SHP77 (cell line): ENCODE results near the gene ANKRD55.
"Not testable (repeated sequence)": the region's sequence is repeated elsewhere in the genome, so short reads cannot be mapped to it uniquely, and the experiment has no call there.

Experiments
- DNase-seq, 2 experiments: peaks; one replicate each; lab custom pipeline; 2025; lab: John Stamatoyannopoulos, UW

Gene ANKRD55

DNA sequence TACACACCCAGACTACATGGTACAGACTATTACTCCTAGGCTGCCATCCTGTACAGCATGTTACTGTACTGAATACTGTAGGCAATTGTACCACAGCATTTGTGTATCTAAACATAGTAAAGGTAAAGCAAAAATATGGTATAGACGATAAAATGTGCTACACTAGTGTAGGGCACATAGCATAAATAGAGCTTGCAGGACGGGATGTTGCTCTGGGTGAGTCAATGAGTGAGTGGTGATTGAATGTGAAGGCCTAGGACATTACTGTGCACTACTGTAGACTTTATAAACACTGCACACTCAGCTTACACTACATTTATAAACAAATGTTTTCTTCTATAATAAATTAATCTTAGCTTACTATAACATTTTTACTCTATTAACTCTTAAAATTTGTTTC lies 25.6 kb downstream of the ANKRD55 start:
- DNase-seq = no peak

DNA sequence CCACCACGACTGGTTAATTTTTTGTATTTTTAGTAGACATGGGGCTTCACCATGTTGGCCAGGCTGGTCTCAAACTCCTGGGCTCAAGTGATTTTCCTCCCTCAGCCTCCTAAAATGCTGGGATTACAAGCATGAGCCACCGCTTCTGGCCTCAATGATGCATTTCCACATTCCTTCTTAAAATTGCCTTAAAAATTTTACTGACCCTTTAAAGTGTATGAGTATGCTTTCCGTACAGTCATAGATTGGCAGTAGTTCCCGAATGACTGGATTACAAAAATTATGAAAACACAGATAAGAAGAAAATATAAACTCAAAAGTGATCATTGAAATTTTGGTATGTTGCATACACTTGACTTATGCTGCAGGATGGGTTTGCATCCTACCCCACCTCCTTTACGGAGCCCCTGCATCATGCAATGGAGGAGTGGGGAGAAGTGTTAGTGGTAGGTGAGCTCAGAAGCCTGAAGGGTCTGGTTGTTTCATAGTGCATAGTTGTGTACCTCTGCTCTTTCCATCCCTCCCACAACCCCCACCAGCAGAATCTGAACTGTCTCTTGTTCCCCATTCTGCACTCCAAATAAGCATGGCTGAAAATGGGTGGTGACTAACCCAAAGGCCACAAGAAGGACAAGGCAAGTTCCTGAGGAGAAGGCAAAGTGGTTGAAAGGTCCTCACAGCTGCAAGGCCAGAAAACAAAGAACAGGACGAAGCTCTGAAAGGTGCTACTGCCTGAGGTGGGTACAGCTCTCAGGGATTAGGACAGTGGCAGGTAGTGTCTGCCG lies 26.8 kb downstream of the ANKRD55 start:
- no peak for DNase-seq

DNA sequence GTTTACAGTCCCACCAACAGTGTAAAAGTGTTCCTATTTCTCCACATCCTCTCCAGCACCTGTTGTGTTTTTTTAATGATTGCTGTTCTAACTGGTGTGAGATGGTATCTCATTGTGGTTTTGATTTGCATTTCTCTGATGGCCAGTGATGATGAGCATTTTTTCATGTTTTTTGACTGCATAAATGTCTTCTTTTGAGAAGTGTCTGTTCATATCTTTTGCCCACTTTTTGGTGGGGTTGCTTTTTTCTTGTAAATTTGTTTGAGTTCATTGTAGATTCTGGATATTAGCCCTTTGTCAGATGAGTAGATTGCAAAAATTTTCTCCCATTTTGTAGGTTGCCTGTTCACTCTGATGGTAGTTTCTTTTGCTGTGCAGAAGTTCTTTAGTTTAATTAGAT lies 29.2 kb downstream of the ANKRD55 start:
- not testable (repeated sequence) for DNase-seq

DNA sequence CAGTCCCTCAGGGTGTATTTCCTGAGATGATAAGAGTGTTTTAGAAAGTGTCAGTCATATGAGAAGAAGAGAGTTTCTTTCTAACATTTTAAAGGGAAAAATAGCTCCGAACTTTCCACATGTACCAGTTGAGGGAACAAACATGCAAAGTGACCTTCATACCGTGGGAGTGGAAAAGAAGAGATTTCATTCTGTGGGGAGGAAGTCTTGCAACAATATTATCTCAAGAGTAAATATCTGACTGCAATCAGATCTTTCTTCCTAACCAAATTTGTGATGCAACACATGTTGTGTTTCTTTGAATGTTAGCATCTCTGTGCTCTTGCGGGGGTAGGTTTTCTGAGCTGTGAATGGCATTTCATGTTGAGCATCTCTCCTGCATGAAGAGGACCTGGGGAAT lies 30.6 kb downstream of the ANKRD55 start:
- no peak for DNase-seq

DNA sequence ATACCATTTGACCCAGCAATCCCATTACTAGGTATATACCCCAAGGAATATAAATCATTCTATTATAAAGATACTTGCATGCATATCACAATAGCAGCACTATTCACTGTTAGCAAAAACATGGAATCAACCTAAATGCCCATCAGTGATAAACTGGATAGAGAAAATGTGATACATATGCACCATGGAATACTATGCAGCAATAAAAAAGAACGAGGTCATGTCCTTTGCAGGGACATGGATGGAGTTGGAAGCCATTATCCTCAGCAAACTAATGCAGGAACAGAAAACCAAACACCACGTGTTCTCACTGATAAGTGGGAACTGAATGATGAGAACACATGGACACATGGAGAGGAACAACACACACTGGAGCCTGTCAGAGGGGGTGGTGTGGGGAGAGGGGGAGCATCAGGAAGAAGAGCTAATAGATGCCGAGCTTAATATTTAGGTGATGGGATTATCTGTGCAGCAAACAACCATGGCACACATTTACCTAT lies 31.3 kb downstream of the ANKRD55 start:
- DNase-seq = not testable (repeated sequence)

DNA sequence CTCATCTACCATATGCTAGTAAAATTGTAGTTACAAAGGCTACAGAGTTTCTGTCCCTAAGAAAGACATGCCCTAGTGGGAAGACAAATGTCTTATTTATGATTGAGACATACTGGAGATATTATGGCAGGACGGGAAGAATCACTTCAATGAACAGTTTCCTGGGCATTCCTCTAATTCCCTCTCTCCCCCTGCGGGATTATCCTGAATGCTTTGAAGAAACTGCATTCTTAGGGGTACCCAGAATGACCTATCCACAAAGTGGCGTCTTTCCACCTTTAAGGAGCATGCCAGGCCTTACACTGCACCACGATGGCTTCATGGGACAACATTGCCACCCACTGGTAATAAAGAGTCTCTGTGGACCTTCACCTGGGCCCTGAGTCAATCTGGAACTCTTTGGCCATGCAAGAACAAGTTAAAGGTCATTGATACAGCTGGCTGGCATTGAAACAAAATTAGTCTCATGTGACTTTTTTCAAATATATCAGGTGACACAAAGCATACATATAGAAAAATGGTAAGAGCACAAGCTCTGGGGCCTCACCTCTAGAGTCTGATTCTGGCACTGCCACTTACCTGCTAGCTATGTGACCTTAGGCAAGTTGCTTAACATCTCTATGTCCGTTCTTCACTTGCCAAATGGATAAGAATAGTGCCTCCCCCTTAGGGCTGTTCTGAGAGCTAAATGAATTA lies 32.0 kb downstream of the ANKRD55 start:
- peak; percentile 16 to 59 for DNase-seq

DNA sequence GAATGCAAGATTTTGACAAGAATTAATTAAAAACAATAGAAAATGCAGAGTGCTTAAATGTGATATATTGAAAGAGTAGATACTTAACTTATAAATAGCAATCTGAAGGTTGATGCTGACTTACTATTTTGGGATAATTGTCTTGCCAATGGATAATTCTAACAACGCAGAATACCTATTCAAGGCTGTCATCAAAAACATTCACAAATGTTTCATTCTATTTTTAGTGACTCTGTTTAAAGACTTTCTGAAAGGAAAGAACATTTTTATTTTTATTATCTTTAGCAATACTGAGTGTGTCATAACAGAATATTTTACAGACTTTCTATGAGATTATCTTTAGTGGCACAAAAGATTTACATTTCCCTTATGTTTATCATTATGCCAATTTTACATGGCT lies 38.1 kb downstream of the ANKRD55 start:
- no peak for DNase-seq

DNA sequence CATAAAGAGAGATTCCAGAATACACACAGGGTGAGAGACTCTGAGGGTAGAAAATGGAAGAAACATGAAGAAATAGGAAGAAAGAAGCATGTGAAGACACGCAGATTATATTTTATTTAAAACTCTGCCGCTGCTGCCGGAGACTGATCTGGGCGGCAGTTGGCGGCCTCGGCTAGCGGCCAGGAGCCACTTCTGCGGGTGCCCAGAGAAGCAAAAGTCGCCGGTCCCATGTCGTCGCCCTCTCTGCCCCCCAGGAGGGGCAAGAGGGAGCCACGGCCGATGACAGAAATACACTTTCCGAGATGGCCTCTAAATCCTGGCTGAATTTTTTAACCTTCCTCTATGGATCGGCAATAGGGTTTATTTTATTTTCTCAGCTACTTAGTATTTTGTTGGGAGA lies 40.9 kb downstream of the ANKRD55 start:
- no peak for DNase-seq

DNA sequence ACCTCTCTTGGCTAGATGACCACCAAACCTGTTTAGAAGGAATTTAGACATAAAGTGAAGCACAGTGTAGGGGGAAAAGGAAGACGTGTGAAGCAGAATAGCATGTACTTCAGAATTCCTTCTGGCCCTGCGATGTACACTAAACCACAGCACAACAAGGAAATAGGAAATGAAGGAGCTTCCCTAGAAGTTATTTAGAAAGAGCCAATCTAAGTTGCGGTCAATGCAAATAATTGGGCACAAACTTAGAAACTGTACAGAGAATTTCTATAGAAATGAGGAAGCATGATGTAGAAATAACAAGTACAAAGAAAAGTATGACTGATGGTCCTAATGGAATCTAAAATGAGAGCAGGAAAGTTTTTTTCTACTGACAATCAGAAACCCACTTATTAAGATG lies 41.5 kb downstream of the ANKRD55 start:
- DNase-seq = no peak

DNA sequence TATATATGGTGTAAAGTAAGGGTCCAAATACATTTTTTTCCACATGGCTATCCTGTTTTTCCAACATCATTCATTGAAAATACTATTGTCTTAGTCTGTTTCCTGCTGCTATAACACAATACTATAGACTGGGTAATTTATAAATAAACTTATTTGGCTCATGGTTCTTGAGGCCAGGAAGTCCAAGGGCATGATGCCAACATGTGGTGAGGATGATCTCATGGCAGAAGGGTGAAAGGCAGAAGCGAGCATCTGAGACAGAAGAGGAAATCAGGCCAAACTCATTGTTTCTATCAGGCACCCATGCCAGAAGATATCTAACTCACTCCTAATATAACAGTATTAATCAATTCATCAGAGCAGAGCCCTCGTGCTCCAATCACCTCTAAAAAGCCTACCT lies 42.6 kb downstream of the ANKRD55 start:
- DNase-seq = no peak

DNA sequence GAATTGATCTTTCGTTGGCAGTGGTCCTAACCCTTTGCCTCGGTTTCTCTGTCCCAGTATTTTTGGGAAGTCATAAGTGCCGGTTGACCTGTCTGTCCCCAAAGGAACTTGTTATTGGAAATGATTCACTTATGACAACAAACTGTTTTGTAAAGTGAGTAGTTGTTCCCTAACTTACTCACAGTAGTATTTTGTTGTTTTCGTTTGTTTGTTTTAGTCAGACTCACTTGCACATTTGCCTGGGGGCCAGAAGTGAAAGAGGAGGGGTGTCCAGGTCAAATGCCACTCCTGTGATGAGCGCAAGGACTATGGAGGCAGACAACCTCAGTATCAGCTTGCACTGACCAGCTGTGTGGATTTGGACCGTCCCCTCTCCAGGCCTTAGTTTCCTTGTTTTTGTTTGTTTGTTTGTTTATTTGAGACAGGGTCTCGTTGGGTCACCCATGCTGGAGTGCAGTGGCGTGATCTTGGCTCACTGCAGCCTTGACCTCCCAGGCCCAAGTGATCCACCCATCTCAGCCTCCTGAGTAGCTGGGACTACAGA lies 47.3 kb downstream of the ANKRD55 start:
- DNase-seq = no peak

DNA sequence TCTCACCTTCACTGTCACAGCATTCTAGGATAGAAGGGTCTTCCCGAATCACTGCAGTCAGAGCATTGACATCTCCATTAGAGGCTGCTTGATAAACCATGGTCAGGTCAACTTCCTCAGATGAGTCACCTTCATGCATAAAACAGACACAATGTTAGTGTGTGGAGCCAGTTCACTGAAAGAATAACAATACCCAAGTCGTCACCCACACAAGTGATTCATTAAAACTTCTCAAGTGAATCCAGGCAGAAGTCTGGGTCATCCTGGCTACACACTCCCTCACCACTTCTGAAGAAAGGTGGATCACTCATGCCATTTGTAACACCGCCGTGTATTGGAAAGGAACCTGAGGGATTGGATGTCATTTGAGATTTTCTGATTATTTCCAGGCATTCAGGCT lies 49.6 kb downstream of the ANKRD55 start:
- DNase-seq = no peak

DNA sequence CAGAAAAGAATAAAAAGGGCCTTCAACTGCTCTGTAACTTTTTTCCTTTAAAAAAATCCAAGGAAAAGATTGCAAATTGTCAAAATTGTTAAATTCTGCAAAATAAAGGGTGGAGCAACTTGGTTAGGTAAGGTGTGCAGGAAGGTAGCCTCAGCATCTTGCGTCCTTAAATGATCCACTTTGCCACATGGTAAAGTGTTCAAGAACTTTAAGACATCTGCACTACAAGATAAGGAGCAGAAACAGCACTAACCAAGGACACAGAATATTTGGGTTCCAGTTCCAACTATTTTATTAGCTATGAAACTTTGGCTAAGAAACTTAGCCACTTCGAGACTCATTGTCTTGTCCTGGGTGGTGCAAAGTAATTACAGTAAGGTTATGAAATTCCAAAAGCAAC lies 53.7 kb downstream of the ANKRD55 start:
- DNase-seq = no peak

DNA sequence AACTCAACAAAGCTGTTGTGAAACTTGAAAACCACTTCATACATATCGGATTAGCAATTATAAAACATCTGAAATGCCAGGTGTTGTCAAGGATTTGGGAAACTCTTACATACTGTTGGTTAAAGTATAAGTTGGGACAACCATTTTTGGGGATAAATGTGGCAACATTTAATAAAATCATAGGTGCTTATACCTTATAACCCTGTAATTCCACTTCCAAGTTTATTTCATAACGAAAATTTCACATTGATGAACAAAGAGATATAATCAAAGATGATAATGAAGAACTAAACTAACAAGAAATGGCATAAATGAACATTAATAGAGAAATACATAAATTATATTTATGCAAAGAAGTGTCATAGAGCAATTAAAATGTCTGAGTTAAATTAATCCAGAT lies 54.3 kb downstream of the ANKRD55 start:
- DNase-seq = no peak

DNA sequence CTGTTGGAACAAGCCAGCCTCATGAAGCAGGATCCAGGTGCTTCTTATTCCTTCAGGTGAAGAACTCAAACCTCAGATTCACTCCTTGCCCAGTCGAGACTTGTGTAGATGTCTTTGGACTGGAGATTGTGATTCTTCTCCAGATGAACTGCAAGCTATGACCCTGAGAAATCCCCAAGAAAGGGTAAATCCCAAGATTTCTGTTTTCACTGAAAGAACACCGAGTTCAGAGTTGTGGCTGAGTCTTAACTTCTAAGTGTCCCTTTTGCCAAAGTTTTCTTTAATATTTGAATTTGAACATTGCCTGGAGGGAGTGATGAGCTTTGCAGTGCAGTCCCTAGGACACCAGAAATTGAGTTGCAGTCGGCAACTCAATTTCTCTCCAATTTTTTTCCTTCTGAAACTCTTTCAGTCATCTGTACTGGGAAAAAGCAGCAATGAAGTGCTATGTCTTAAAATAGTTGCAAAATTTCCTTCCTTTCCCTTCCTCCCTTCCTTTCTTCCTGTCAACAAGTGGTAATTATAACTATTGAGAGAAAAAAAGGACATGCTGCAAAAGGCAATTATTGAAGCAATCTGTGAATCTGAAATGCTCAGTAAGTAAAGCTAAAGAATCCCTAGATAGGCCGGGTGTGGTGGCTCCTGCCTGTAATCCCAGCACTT lies 56.1 kb downstream of the ANKRD55 start:
- no peak for DNase-seq

DNA sequence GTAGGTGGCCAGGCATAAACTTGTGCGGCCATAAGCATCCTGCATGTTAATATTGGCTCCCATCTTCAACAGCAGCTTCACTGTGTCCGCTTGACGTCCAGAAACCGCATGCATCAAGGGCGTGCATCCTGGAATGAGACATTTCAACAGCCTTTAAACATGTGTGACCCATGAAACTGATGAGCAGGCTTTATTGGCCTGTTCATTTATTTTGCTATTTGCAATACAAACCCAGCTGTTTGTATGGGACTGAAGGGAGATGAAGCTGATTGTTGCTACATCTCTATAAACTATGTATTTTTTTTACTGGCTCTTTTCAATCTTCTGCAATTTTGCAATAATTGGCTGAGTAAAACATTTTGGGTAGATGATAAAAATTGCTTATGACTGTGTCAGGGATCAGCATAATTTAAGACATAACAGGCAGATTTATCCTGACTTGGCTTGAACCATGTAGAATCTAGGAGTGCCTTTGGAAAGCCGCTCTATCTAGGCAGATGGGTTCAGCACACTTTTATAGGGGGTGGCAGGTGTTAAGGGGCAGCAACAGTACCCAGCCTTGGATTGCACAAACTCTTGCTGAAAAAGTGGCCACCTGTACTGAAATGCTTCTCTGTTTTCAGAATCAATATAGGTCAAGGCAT lies 56.9 kb downstream of the ANKRD55 start:
- no peak for DNase-seq

DNA sequence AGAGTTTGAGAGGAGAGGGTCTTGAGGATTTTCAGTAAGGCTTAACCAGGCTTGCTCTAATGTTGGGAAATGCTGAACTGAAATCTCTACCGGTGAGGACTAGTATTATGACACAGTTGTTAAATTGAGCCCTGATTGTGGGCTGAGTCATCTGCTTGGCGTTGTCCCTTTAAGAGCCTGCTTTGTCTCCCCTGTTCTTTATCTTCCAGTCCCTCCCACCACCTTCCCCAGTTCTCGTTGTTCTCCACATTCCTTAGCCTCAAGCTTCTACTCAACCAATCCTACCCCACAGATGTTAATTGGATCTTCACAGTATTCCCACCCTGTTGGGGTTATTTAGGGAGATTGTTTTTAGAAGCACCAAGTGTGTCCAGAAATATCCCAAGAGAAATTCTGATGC lies 57.6 kb downstream of the ANKRD55 start:
- DNase-seq = no peak

DNA sequence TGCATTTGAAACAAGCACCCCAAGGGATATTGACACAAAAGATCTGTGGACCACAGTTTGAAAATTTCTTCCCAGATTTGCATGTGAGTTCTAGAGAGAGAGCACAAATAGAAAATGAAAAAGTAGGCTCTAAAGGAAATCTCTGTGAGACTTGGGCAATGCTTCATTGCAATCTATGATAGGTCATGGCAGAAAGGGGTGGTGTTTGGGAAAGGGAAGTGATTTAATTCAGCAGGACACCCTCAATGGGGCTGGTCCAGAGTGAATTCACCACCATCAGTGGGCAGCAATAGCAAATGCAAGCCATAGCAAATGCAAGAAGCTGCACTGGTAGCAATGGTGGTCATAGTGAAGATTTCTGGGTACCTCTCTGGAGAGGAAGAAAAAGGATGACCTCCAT lies 58.1 kb downstream of the ANKRD55 start:
- no peak for DNase-seq

DNA sequence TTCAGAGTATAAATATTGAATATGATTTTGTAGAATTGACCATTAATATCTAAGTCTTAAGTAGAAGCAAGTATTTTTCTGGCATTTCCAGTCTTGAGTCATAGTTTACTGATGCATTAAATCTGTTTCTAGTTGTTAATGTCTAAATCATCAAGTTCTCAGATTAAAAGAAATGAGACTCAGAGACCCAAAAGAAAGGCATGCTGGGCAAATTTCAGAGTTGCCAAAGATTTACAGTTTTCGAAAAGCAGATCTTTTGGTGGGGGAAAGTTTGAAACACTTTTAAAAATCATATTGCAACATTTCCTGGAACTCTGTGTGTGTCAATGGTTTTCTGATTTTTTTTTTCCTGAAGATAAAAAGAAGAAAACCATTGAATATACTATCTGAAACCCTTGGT lies 60.9 kb downstream of the ANKRD55 start:
- DNase-seq = no peak

DNA sequence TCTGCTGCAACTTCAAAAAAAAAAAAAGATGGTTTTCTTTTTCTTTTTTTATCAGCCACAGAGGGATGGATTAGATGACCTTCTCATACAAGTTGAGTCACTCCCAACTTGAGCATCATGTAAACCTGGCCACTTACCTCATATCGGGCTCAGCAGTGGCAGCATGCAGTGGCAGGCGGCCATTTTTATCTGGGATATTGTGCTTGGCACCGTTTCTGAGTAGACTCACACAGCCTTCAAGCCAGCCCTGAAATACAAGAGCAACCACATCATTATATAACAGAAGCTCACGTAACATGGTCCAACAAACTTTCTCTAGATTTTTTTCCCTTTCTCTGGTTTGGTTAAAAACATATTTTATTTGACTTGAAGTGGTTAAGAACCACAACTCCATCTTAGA lies 62.6 kb downstream of the ANKRD55 start:
- DNase-seq = no peak

DNA sequence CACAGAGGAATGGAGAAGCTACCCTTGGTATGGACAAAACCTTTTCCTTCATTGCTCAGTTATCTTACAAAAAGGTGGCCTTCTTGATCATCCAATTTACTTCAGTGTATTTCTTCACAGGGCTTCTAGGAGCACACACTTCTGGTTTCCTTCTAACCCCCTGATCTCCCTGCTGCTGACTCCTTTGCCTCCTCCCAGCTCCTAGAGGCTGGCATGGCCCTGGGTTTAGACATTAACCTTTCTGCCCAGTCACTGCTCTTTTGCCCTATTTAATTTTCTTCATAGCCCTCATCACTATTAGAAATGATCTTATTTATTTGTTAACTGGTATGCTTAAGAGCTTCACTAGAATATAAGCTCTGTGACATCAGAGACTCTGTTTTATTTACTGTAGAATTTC lies 63.2 kb downstream of the ANKRD55 start:
- DNase-seq = no peak

DNA sequence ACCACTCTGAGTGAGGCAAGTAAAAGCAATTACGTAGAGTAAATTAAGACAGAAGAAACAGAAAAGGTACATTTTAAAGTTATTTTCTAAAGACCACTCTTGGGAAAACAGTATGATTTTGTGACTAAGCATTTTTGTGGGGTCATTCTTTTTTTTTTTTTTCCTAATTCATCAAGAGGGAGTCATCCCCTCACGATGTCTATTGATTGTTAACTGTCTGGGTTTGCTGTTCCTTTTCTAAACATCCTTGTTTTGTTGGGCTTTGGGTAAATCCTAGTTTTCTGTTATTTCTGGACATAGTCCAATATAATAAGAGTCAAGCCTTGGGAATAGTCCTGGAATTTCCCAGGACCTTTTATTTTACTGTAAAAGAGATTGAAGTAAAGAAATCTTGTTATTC lies 63.8 kb downstream of the ANKRD55 start:
- no peak for DNase-seq
